H9 (cell line): Measurements from ENCODE around the gene MIPEP. TPM values are rescaled to one million over a fixed set of nuclear protein-coding genes. Genes with fewer than 3 reads are reported as not detected.

Experiments used
- DNase-seq: peaks from one replicate; pipeline ENCODE4 v3.0.0-alpha.2; 2017
- H2AFZ ChIP-seq: one replicate; pipeline ENCODE4 v1.6.1; 2013; ENCODE audit warnings: mild to moderate bottlenecking, low read length, control low read depth, moderate library complexity
- H2AK5ac ChIP-seq: 2 replicates; pipeline ENCODE4 v1.6.1; 2013; ENCODE audit warnings: low read length, control low read depth, mixed read lengths; ENCODE audit not compliant: insufficient read length
- H2BK120ac ChIP-seq: one replicate; pipeline ENCODE4 v1.6.1; 2013; ENCODE audit warnings: low read depth, mild to moderate bottlenecking, low read length, control low read depth, inconsistent platforms; ENCODE audit not compliant: poor library complexity, severe bottlenecking
- H2BK12ac ChIP-seq: 2 replicates; pipeline ENCODE4 v1.6.1; 2013; ENCODE audit warnings: low read length, control low read depth, mixed read lengths, low read depth; ENCODE audit not compliant: insufficient read length
- H2BK15ac ChIP-seq: 2 replicates; pipeline ENCODE4 v1.6.1; 2013; ENCODE audit warnings: low read depth, low read length, control low read depth
- H2BK20ac ChIP-seq: one replicate; pipeline ENCODE4 v1.6.1; 2013; ENCODE audit warnings: low read depth, mild to moderate bottlenecking, low read length, control low read depth, inconsistent platforms; ENCODE audit not compliant: poor library complexity, severe bottlenecking
- H2BK5ac ChIP-seq: 2 replicates; pipeline ENCODE4 v1.6.1; 2013; ENCODE audit warnings: low read length, control low read depth, mixed read lengths; ENCODE audit not compliant: insufficient read length
- H3K14ac ChIP-seq: 2 replicates; pipeline ENCODE4 v1.6.1; 2013; ENCODE audit warnings: low read length, control low read depth; ENCODE audit not compliant: insufficient read depth
- H3K18ac ChIP-seq: 2 replicates; pipeline ENCODE4 v1.6.1; 2013; ENCODE audit warnings: low read depth, mild to moderate bottlenecking, mixed read lengths, low read length, control low read depth; ENCODE audit not compliant: insufficient read length
- H3K23ac ChIP-seq: 2 replicates; pipeline ENCODE4 v1.6.1; 2013; ENCODE audit warnings: low read length, control low read depth, mixed read lengths, low read depth; ENCODE audit not compliant: insufficient read length
- H3K23me2 ChIP-seq: 2 replicates; pipeline ENCODE4 v1.6.1; 2013; ENCODE audit warnings: low read depth, mild to moderate bottlenecking, mixed read lengths, low read length, control low read depth; ENCODE audit not compliant: insufficient read length, poor library complexity, severe bottlenecking
- H3K27ac ChIP-seq: 2 replicates; pipeline ENCODE4 v1.5.1; 2013; ENCODE audit warnings: low read length, control low read depth, mixed read lengths, low read depth; ENCODE audit not compliant: insufficient read length
- H3K27me3 ChIP-seq: 2 replicates; pipeline ENCODE4 v1.6.1; 2013; ENCODE audit warnings: low read length, control low read depth, inconsistent platforms; ENCODE audit not compliant: insufficient read depth
- H3K4ac ChIP-seq: 2 replicates; pipeline ENCODE4 v1.6.1; 2013; ENCODE audit warnings: low read depth, mild to moderate bottlenecking, control low read depth, inconsistent platforms, low read length, moderate library complexity
- H3K4me1 ChIP-seq: 2 replicates; pipeline ENCODE4 v1.6.1; 2013; ENCODE audit warnings: low read length, control low read depth, inconsistent platforms; ENCODE audit not compliant: insufficient read depth
- H3K4me2 ChIP-seq: 2 replicates; pipeline ENCODE4 v1.6.1; 2013; ENCODE audit warnings: low read length, control low read depth, mixed read lengths; ENCODE audit not compliant: insufficient read length, insufficient read depth
- H3K56ac ChIP-seq: 2 replicates; pipeline ENCODE4 v1.6.1; 2013; ENCODE audit warnings: low read depth, mild to moderate bottlenecking, mixed read lengths, low read length, control low read depth; ENCODE audit not compliant: insufficient read length
- H3K79me1 ChIP-seq: 2 replicates; pipeline ENCODE4 v1.6.1; 2013; ENCODE audit warnings: low read depth, mild to moderate bottlenecking, moderate library complexity, low read length, control low read depth, inconsistent platforms; ENCODE audit not compliant: insufficient read depth, poor library complexity, severe bottlenecking
- H3K79me2 ChIP-seq: 2 replicates; pipeline ENCODE4 v1.6.1; 2013; ENCODE audit warnings: low read length, control low read depth, inconsistent platforms; ENCODE audit not compliant: insufficient read depth
- H3K9ac ChIP-seq: 2 replicates; pipeline ENCODE4 v1.6.1; 2013; ENCODE audit warnings: low read length, control low read depth, mixed read lengths; ENCODE audit not compliant: insufficient read length; ENCODE audit errors: extremely low read depth
- H3K9me3 ChIP-seq: one replicate; pipeline ENCODE4 v1.6.1; 2013; ENCODE audit warnings: low read depth, low read length, inconsistent platforms; ENCODE audit not compliant: control insufficient read depth
- H3T11ph ChIP-seq: one replicate; pipeline ENCODE4 v1.6.1; 2013; ENCODE audit warnings: mild to moderate bottlenecking, low read length, control low read depth, inconsistent platforms
- H4K20me1 ChIP-seq: one replicate; pipeline ENCODE4 v1.6.1; 2013; ENCODE audit not compliant: control insufficient read depth, insufficient read length, insufficient read depth
- H4K5ac ChIP-seq: 2 replicates; pipeline ENCODE4 v1.6.1; 2013; ENCODE audit warnings: low read depth, mild to moderate bottlenecking, mixed read lengths, low read length, control low read depth; ENCODE audit not compliant: insufficient read length
- H4K8ac ChIP-seq: replicated peaks from 2 replicates; pipeline ENCODE4 v1.6.1; 2013; ENCODE audit warnings: low read length, control low read depth, mixed read lengths, low read depth; ENCODE audit not compliant: insufficient read length
- H4K91ac ChIP-seq: 2 replicates; pipeline ENCODE4 v1.6.1; 2013; ENCODE audit warnings: low read depth, mild to moderate bottlenecking, moderate library complexity, mixed read lengths, low read length, control low read depth; ENCODE audit not compliant: insufficient read length
- H3K27ac Mint-ChIP-seq, 3 experiments: 2 replicates in 2 of 3; 3 replicates in 1 of 3; pipeline ENCODE4 v1.8.0; 2020 to 2021; ENCODE audit warnings: mixed read lengths in 3 of 3, mild to moderate bottlenecking in 1 of 3, moderate library complexity in 1 of 3
- H3K27me3 Mint-ChIP-seq: 2 replicates; pipeline ENCODE4 v1.8.0; 2021; ENCODE audit warnings: low read depth, mild to moderate bottlenecking, moderate library complexity, mixed read lengths
- H3K36me3 Mint-ChIP-seq, 3 experiments: 2 replicates in 2 of 3; 3 replicates in 1 of 3; pipeline ENCODE4 v1.8.0; 2020 to 2021; ENCODE audit warnings: low read depth in 3 of 3, mixed read lengths in 3 of 3; ENCODE audit not compliant: insufficient read depth in 1 of 3
- H3K4me1 Mint-ChIP-seq, 2 experiments: 2 replicates each; pipeline ENCODE4 v1.8.0; 2020; ENCODE audit warnings: mixed read lengths in 2 of 2
- H3K4me3 Mint-ChIP-seq, 2 experiments: 2 replicates in 1 of 2; 3 replicates in 1 of 2; pipeline ENCODE4 v1.8.0; 2020 to 2021; ENCODE audit warnings: mild to moderate bottlenecking in 2 of 2, mixed read lengths in 2 of 2, moderate library complexity in 1 of 2
- H3K9me3 Mint-ChIP-seq, 2 experiments: 2 replicates in 1 of 2; 3 replicates in 1 of 2; pipeline ENCODE4 v1.8.0; 2020; ENCODE audit warnings: mild to moderate bottlenecking in 2 of 2, mixed read lengths in 2 of 2, moderate library complexity in 1 of 2
- WGBS: extraction: QIAGEN DNeasy Blood & Tissue Kit; methylation state at CpG from one replicate; pipeline ENCODE4 v1.1.7; 2013; ENCODE audit warnings: missing lambda C conversion rate, low lambda C conversion rate, mixed read lengths; ENCODE audit not compliant: insufficient read length; ENCODE audit errors: extremely low coverage; 5-methylcytosine and 5-hydroxymethylcytosine counted together
- total RNA-seq: library from RNA; stranded (reverse); gene quantifications from 2 replicates; pipeline ENCODE4 v1.2.1, GENCODE V29; 2021
- TF ChIP-seq, protein P1 (sequence below): fragments of 200-600 bp; sonication (generic); conservative IDR thresholded peaks from 3 replicates; pipeline ENCODE4 v1.8.0; 2021; ENCODE audit warnings: antibody characterized with exemption, mild to moderate bottlenecking

Gene MIPEP
- total RNA-seq, 1 experiment from 2014 or later = 18.5 TPM

- Histone ChIP-seq H3K4me2 (no peak overlapping the region), H4K5ac (no peak overlapping the region), H4K8ac (no peak overlapping the region)
Observed at GRCh38 chr13:23715092-23715761, 174.0 kb downstream of the MIPEP start.

More at GRCh38 chr13:23715092-23715761, 174.0 kb downstream of the MIPEP start:
- Histone ChIP-seq H2BK5ac (no peak overlapping the region), H2BK120ac (no peak overlapping the region), H3K9ac (no peak overlapping the region), H4K20me1 (no peaks in the 10 kb centered on the region), H3K9me3 (no peaks in the 10 kb centered on the region), H3K79me2 (no peaks in the 10 kb centered on the region), H2AK5ac (no peak overlapping the region), H3K4ac (no peak overlapping the region), H3K18ac (no peak overlapping the region), H3K79me1 (no peaks in the 10 kb centered on the region), H2BK12ac (no peak overlapping the region), H3K4me1 (no peaks in the 10 kb centered on the region), H3K14ac (no peak overlapping the region), H3K56ac (no peak overlapping the region), H3K27me3 (no peaks in the 10 kb centered on the region), H2BK20ac (no peak overlapping the region), H3K27ac (no peak overlapping the region), H2BK15ac (no peak overlapping the region), H3T11ph (no peak overlapping the region), H3K23ac (no peak overlapping the region), H4K91ac (no peak overlapping the region), H3K23me2 (no peaks in the 10 kb centered on the region), H2AFZ (no peak overlapping the region)
- peaks cover 20 to 28% of the 10 kb centered on the region in 2 experiments for H3K9me3 Mint-ChIP-seq
- no CpG with 5 or more reads among the region's 19 CpGs for WGBS
- DNase-seq = no peak
- H3K4me1 Mint-ChIP-seq = no peaks in the 10 kb centered on the region
- H3K27me3 Mint-ChIP-seq = peaks cover 2% of the 10 kb centered on the region; the same call in 1 of the 2 replicates
- H3K36me3 Mint-ChIP-seq = peaks cover 6 to 31% (median 10%) of the 10 kb centered on the region in 3 experiments; a peak in 5 of 7 replicates
- no peak overlapping the region; a peak in 1 of 5 replicates for H3K4me3 Mint-ChIP-seq
- TF ChIP-seq, protein P1, sequence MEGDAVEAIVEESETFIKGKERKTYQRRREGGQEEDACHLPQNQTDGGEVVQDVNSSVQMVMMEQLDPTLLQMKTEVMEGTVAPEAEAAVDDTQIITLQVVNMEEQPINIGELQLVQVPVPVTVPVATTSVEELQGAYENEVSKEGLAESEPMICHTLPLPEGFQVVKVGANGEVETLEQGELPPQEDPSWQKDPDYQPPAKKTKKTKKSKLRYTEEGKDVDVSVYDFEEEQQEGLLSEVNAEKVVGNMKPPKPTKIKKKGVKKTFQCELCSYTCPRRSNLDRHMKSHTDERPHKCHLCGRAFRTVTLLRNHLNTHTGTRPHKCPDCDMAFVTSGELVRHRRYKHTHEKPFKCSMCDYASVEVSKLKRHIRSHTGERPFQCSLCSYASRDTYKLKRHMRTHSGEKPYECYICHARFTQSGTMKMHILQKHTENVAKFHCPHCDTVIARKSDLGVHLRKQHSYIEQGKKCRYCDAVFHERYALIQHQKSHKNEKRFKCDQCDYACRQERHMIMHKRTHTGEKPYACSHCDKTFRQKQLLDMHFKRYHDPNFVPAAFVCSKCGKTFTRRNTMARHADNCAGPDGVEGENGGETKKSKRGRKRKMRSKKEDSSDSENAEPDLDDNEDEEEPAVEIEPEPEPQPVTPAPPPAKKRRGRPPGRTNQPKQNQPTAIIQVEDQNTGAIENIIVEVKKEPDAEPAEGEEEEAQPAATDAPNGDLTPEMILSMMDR = no peak
- no peak overlapping the region for H3K27ac Mint-ChIP-seq
